ENCODE measurements around the gene TUBA3E.

DNA sequence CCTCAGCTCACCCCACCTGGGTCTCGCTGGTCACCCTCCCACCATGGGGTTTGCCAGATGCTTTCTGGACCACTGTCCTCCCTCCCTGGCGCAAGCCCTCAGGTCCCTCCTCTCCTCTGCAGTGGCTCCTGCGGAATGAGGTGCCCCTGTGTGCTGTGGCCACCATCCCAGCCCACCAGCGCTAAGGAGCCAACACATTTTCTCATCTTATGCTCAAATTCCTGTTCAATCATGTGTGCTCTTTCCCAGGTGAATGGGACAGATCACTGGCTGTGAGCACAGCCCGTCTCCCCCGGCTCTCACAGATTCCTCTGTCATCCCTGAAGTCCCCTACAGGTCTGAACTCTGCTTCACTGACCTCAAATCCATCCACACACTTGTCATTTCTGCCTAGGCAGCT, 38.1 kb downstream of the TUBA3E start:
- TF ChIP-seq, protein P1, sequence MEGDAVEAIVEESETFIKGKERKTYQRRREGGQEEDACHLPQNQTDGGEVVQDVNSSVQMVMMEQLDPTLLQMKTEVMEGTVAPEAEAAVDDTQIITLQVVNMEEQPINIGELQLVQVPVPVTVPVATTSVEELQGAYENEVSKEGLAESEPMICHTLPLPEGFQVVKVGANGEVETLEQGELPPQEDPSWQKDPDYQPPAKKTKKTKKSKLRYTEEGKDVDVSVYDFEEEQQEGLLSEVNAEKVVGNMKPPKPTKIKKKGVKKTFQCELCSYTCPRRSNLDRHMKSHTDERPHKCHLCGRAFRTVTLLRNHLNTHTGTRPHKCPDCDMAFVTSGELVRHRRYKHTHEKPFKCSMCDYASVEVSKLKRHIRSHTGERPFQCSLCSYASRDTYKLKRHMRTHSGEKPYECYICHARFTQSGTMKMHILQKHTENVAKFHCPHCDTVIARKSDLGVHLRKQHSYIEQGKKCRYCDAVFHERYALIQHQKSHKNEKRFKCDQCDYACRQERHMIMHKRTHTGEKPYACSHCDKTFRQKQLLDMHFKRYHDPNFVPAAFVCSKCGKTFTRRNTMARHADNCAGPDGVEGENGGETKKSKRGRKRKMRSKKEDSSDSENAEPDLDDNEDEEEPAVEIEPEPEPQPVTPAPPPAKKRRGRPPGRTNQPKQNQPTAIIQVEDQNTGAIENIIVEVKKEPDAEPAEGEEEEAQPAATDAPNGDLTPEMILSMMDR (IDR thresholded peaks at IDR 0.05) = no peak
- no peak for TF ChIP-seq EP300 (IDR thresholded peaks at IDR 0.05)
- no peak for TF ChIP-seq POLR2A (IDR thresholded peaks at IDR 0.05)
